Activated T-cell treated with anti-CD3 and anti-CD28 coated beads, Interleukin-2, amount 50 U/mL, for 4 hours (primary cell): ENCODE measurements around the gene FUZ. TPM values are rescaled to one million over a fixed set of nuclear protein-coding genes. Genes with fewer than 3 reads are reported as not detected.

Experiments used
- ATAC-seq, 2 donors: fragments of 200-7000 bp; cut with Tn5 transposase; one replicate each; pipeline ENCODE4 v1.10.0; 2021
- DNase-seq: peaks from one replicate; pipeline ENCODE4 v3.0.0-alpha.2; 2020
- H3K27me3 Mint-ChIP-seq: one replicate; pipeline ENCODE4 v1.8.0; 2021; ENCODE audit warnings: low read depth, mixed read lengths
- H3K36me3 Mint-ChIP-seq: one replicate; pipeline ENCODE4 v1.8.0; 2022; ENCODE audit warnings: mixed read lengths; ENCODE audit not compliant: insufficient read depth
- H3K4me1 Mint-ChIP-seq: one replicate; pipeline ENCODE4 v1.8.0; 2021; ENCODE audit warnings: low read depth, mixed read lengths
- H3K4me3 Mint-ChIP-seq: one replicate; pipeline ENCODE4 v1.8.0; 2021; ENCODE audit warnings: mild to moderate bottlenecking, moderate library complexity, mixed read lengths
- H3K9me3 Mint-ChIP-seq: one replicate; pipeline ENCODE4 v1.8.0; 2021; ENCODE audit warnings: mixed read lengths
- total RNA-seq, 3 donors: library from RNA; stranded (reverse); gene quantifications; one replicate each; pipeline ENCODE4 v1.2.1, GENCODE V29; 2021

FUZ gene, protein sequence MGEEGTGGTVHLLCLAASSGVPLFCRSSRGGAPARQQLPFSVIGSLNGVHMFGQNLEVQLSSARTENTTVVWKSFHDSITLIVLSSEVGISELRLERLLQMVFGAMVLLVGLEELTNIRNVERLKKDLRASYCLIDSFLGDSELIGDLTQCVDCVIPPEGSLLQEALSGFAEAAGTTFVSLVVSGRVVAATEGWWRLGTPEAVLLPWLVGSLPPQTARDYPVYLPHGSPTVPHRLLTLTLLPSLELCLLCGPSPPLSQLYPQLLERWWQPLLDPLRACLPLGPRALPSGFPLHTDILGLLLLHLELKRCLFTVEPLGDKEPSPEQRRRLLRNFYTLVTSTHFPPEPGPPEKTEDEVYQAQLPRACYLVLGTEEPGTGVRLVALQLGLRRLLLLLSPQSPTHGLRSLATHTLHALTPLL
- total RNA-seq = 10 to 100 TPM; 15.6 to 19.9 (median 18.5) TPM

GRCh38 chr19:49812997-49813861 lies at the start of gene FUZ:
Gene FUZ, minus strand, starts transcription at chr19:49813292. Its CDS starts 186 bp downstream, at chr19:49813106.
- Mint-ChIP-seq H3K9me3 (no peaks in the 10 kb centered on the region), H3K27me3 (no peaks in the 10 kb centered on the region), H3K4me1 (peaks cover 37% of the 10 kb centered on the region), H3K4me3 (peak within 1 kb of the TSS; percentile 91), H3K36me3 (no peaks in the 10 kb centered on the region)
- DNase-seq (peak; percentile 83), ATAC-seq (peak; percentile 61 to 62)

DNA sequence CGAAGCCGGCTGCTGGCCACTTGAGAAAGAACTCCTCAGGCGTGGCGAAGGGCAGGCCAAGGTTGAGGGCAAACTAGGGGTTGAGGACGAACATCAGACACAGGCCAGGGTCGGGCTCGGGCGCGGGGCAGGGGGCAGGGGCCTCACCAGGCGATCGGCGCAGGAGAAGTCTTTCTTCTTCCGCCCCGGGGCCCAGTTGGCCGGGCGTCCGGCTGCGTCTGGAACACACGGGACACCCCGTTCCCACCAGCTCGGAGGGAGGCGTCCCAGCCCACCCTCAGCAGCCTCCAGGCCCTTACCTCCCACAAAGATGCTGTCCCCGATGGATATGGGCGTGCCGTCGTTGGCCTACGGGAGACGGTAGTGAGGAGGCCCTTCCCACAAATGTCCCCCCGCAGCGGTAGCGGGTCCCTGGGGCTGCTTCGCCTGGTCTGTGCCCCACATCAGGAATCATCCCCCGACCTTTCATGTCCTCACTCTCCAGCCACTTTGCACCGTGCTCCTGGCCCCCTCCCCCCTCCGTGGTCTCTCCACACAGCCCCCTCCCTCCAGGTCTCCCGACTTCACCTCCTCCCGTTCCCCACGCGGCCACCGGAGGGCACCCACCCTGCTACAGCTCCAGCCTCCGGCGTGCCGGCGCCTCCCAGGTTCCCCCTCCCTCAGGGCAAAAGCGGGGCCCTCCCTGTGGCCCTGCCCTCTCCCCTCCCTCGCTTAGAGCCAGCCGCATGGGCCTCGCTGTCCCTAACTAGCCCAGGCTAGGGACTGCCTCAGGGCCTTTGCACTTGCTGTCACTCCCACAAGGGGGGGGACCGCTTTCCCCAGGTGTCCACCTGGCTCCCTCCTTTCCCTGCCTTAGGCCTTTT lies 49.5 kb upstream of the FUZ start:
- H3K9me3 Mint-ChIP-seq = no peaks in the 10 kb centered on the region
- H3K36me3 Mint-ChIP-seq = peaks cover 19% of the 10 kb centered on the region
- peaks cover 35% of the 10 kb centered on the region for H3K4me1 Mint-ChIP-seq

GRCh38 chr19:49861541-49862378 lies 48.7 kb upstream of the FUZ start:
- no peak for ATAC-seq
- H3K9me3 Mint-ChIP-seq = no peaks in the 10 kb centered on the region
- no peak for DNase-seq
- peaks cover 19% of the 10 kb centered on the region for H3K36me3 Mint-ChIP-seq
- H3K27me3 Mint-ChIP-seq = no peaks in the 10 kb centered on the region
- H3K4me1 Mint-ChIP-seq = peaks cover 30% of the 10 kb centered on the region
- H3K4me3 Mint-ChIP-seq = no peak overlapping the region

More for the DNA sequence above, 49.5 kb upstream of the FUZ start:
- no peak for ATAC-seq
- no peak overlapping the region for H3K4me3 Mint-ChIP-seq
- DNase-seq = peak; percentile 12
- H3K27me3 Mint-ChIP-seq = no peaks in the 10 kb centered on the region

DNA sequence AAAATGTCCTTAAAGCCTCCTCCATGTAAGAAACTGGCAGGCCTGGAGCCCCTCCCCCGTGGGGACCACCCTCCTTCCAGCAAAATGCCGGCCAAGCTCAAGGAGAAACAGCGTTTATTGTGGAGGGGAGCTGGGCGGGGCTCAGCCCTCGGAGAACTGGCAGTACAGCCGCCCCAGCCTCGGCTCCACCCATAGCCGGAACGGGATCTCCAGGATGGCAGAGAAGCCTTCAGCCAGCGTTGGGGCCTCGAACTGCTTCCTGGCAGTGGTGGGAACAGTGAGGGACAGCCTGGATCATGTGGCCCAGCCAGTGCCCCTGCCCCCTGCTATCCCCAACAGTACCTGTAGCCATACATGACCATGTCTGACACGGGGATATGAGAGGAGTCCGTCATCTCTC lies 48.0 kb upstream of the FUZ start:
- Mint-ChIP-seq H3K36me3 (peaks cover 19% of the 10 kb centered on the region), H3K27me3 (no peaks in the 10 kb centered on the region), H3K4me3 (no peak overlapping the region), H3K4me1 (peaks cover 24% of the 10 kb centered on the region), H3K9me3 (no peaks in the 10 kb centered on the region)
- ATAC-seq = no peak
- no peak for DNase-seq

- Mint-ChIP-seq H3K36me3 (peaks cover 19% of the 10 kb centered on the region), H3K4me3 (no peak overlapping the region), H3K27me3 (no peaks in the 10 kb centered on the region), H3K9me3 (no peaks in the 10 kb centered on the region), H3K4me1 (peaks cover 18% of the 10 kb centered on the region)
- DNase-seq (no peak), ATAC-seq (no peak)
Observed at GRCh38 chr19:49860336-49861102, 47.4 kb upstream of the FUZ start.

- ATAC-seq (no peak), DNase-seq (no peak)
- H3K27me3 Mint-ChIP-seq = no peaks in the 10 kb centered on the region
- H3K9me3 Mint-ChIP-seq = no peaks in the 10 kb centered on the region
- H3K36me3 Mint-ChIP-seq = peaks cover 15% of the 10 kb centered on the region
- H3K4me1 Mint-ChIP-seq = peaks cover 13% of the 10 kb centered on the region
- H3K4me3 Mint-ChIP-seq = no peak overlapping the region
Observed at GRCh38 chr19:49859682-49860335, 46.7 kb upstream of the FUZ start.

- ATAC-seq = no peak
- no peaks in the 10 kb centered on the region for H3K9me3 Mint-ChIP-seq
- DNase-seq = no peak
- H3K4me1 Mint-ChIP-seq = peaks cover 4% of the 10 kb centered on the region
- peaks cover 6% of the 10 kb centered on the region for H3K36me3 Mint-ChIP-seq
- no peak overlapping the region for H3K4me3 Mint-ChIP-seq
- no peaks in the 10 kb centered on the region for H3K27me3 Mint-ChIP-seq
Observed at GRCh38 chr19:49858088-49858985, 45.2 kb upstream of the FUZ start.

GRCh38 chr19:49857838-49858087 lies 44.7 kb upstream of the FUZ start:
- DNase-seq (no peak), ATAC-seq (no peak)
- Mint-ChIP-seq H3K4me3 (no peak overlapping the region), H3K9me3 (no peaks in the 10 kb centered on the region), H3K36me3 (peaks cover 3% of the 10 kb centered on the region), H3K27me3 (no peaks in the 10 kb centered on the region), H3K4me1 (peaks cover 7% of the 10 kb centered on the region)

- H3K4me1 Mint-ChIP-seq = peaks cover 12% of the 10 kb centered on the region
- H3K4me3 Mint-ChIP-seq = no peak overlapping the region
- H3K36me3 Mint-ChIP-seq = peaks cover 3% of the 10 kb centered on the region
- no peak for ATAC-seq
- DNase-seq = no peak
- H3K27me3 Mint-ChIP-seq = no peaks in the 10 kb centered on the region
- no peaks in the 10 kb centered on the region for H3K9me3 Mint-ChIP-seq
Observed at GRCh38 chr19:49857061-49857837, 44.2 kb upstream of the FUZ start.

GRCh38 chr19:49856574-49857021 lies 43.5 kb upstream of the FUZ start:
- peaks cover 3% of the 10 kb centered on the region for H3K36me3 Mint-ChIP-seq
- no peak for DNase-seq
- no peak overlapping the region for H3K4me3 Mint-ChIP-seq
- no peaks in the 10 kb centered on the region for H3K9me3 Mint-ChIP-seq
- ATAC-seq = no peak
- peaks cover 16% of the 10 kb centered on the region for H3K4me1 Mint-ChIP-seq
- no peaks in the 10 kb centered on the region for H3K27me3 Mint-ChIP-seq
